Effector memory CD8-positive, alpha-beta T cell (primary cell): ENCODE results near the gene IFNLR1.

Source experiments
- ATAC-seq: fragments of 150-1000 bp; cut with Tn5 transposase; replicated peaks from 2 replicates; pipeline ENCODE4 v1.10.0; 2021; ENCODE audit warnings: mild to moderate bottlenecking, moderate library complexity
- DNase-seq, 3 experiments: peaks; one replicate each; pipeline ENCODE4 v3.0.0; 2021
- H3K27ac Mint-ChIP-seq, 2 donors: one replicate each; pipeline ENCODE4 v1.8.0; 2022; ENCODE audit warnings: mild to moderate bottlenecking in 2 of 2, mixed read lengths in 2 of 2, moderate library complexity in 2 of 2
- H3K27me3 Mint-ChIP-seq, 2 donors: one replicate each; pipeline ENCODE4 v1.8.0; 2022; ENCODE audit warnings: mixed read lengths in 2 of 2
- H3K36me3 Mint-ChIP-seq: one replicate; pipeline ENCODE4 v1.8.0; 2022; ENCODE audit warnings: mild to moderate bottlenecking, moderate library complexity, mixed read lengths; ENCODE audit not compliant: insufficient read depth
- H3K4me1 Mint-ChIP-seq, 2 donors: one replicate each; pipeline ENCODE4 v1.8.0; 2022; ENCODE audit warnings: low read depth in 2 of 2, mixed read lengths in 2 of 2
- H3K4me3 Mint-ChIP-seq, 2 donors: one replicate each; pipeline ENCODE4 v1.8.0; 2022; ENCODE audit warnings: mild to moderate bottlenecking in 2 of 2, mixed read lengths in 2 of 2, moderate library complexity in 2 of 2
- H3K9me3 Mint-ChIP-seq, 2 donors: one replicate each; pipeline ENCODE4 v1.8.0; 2022; ENCODE audit warnings: mixed read lengths in 2 of 2

The IFNLR1 gene

DNA sequence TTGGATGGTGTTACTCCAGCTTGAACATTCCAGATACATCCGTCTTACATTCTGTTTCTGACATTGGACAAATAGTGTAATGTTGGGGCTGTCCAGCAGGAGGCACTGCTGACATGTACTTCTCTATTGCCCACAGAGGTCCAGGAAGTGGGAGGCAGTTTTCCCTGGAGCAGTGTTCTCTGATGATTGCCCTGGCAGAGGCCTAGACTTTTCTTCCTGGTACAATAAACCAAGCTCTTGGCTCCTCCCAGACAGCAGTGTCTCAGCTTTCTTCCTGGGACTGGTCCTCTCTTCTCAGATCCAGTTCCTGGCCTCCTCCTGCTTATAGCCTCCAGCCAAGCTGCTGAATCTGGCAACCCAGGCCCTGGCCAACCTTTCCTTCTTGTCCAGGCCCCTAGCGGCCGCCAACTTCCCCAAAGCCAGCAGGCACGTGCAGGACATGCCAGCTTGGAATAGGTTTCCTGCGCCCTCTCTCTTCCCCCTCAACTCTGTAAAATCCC lies 14.9 kb upstream of the IFNLR1 start:
- ATAC-seq, result no peak

GRCh38 chr1:24199291-24199900 lies 12.3 kb upstream of the IFNLR1 start:
- Mint-ChIP-seq H3K4me3 (peak overlapping the region in 1 of 2 donors; percentile 31), H3K27ac (no peak overlapping the region), H3K36me3 (peaks cover 3% of the 10 kb centered on the region), H3K9me3 (no peaks in the 10 kb centered on the region), H3K4me1 (peaks cover 4% of the 10 kb centered on the region in 2 donors), H3K27me3 (peaks cover 0 to 4% of the 10 kb centered on the region in 2 donors)
- DNase-seq (peak; percentile 66 to 73 (median 72)), ATAC-seq (peak; percentile 91)

More for the DNA sequence above, 14.9 kb upstream of the IFNLR1 start:
- Mint-ChIP-seq H3K4me3 (no peak overlapping the region), H3K9me3 (no peaks in the 10 kb centered on the region), H3K4me1 (peaks cover 4% of the 10 kb centered on the region in 2 donors), H3K27ac (no peak overlapping the region), H3K36me3 (peaks cover 3% of the 10 kb centered on the region), H3K27me3 (peaks cover 0 to 8% of the 10 kb centered on the region in 2 donors)
- DNase-seq, result peak; percentile 48 to 57 (median 49)

DNA sequence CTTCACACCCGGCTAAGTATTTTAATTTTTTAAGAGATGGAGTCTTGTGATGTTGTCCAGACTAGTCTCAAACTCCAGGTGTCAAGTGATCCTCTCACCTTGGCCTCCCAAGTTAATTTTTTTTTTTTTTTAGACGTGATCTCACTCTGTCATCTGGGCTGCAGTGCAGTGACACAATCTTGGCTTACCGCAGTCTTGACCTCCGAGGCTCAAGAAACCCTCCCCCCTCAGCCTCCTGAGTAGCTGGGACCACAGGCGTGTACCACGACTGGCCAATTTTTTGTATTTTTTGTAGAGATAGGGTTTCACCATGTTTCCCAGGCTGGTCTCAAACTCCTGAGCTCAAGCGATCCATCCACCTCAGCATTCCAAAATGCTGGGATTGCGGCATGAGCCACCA lies 11.7 kb upstream of the IFNLR1 start:
- no peak for ATAC-seq
- DNase-seq, result no peak
- Mint-ChIP-seq H3K9me3 (no peaks in the 10 kb centered on the region), H3K4me3 (no peak overlapping the region), H3K27ac (no peak overlapping the region), H3K4me1 (peaks cover 4% of the 10 kb centered on the region in 2 donors), H3K27me3 (no peaks in the 10 kb centered on the region), H3K36me3 (peaks cover 3% of the 10 kb centered on the region)

- no peak overlapping the region for H3K27ac Mint-ChIP-seq
- ATAC-seq (no peak), DNase-seq (no peak)
- H3K27me3 Mint-ChIP-seq, result no peaks in the 10 kb centered on the region
- H3K4me1 Mint-ChIP-seq, result peaks cover 17 to 22% of the 10 kb centered on the region in 2 donors
- peaks cover 10% of the 10 kb centered on the region for H3K36me3 Mint-ChIP-seq
- no peak overlapping the region for H3K4me3 Mint-ChIP-seq
- no peaks in the 10 kb centered on the region for H3K9me3 Mint-ChIP-seq
These were observed 8.8 kb upstream of the IFNLR1 start for GRCh38 chr1:24195874-24196273.

- no peak for ATAC-seq
- Mint-ChIP-seq H3K9me3 (no peaks in the 10 kb centered on the region), H3K27me3 (no peaks in the 10 kb centered on the region), H3K36me3 (peaks cover 10% of the 10 kb centered on the region), H3K4me1 (peaks cover 22 to 30% of the 10 kb centered on the region in 2 donors), H3K27ac (no peak overlapping the region), H3K4me3 (no peak overlapping the region)
- DNase-seq, result no peak
These were observed 8.0 kb upstream of the IFNLR1 start for GRCh38 chr1:24195136-24195535.

GRCh38 chr1:24193046-24193445 lies 6.0 kb upstream of the IFNLR1 start:
- no peak for DNase-seq
- no peak overlapping the region for H3K4me3 Mint-ChIP-seq
- peaks cover 29 to 44% of the 10 kb centered on the region in 2 donors for H3K4me1 Mint-ChIP-seq
- H3K36me3 Mint-ChIP-seq, result peaks cover 8% of the 10 kb centered on the region
- ATAC-seq, result no peak
- H3K27me3 Mint-ChIP-seq, result no peaks in the 10 kb centered on the region
- H3K9me3 Mint-ChIP-seq, result no peaks in the 10 kb centered on the region
- H3K27ac Mint-ChIP-seq, result peak overlapping the region in 1 of 2 donors; percentile 86

GRCh38 chr1:24191860-24192259 lies 4.8 kb upstream of the IFNLR1 start:
- Mint-ChIP-seq H3K27me3 (no peaks in the 10 kb centered on the region), H3K27ac (peak overlapping the region; percentile 86 to 94), H3K4me3 (peak overlapping the region; percentile 13 to 54), H3K36me3 (peaks cover 14% of the 10 kb centered on the region), H3K4me1 (peaks cover 33 to 50% of the 10 kb centered on the region in 2 donors), H3K9me3 (no peaks in the 10 kb centered on the region)
- DNase-seq, result no peak
- peak; percentile 43 for ATAC-seq

GRCh38 chr1:24190983-24191461 lies 3.9 kb upstream of the IFNLR1 start:
- no peaks in the 10 kb centered on the region for H3K27me3 Mint-ChIP-seq
- DNase-seq (no peak), ATAC-seq (no peak)
- peaks cover 14% of the 10 kb centered on the region for H3K36me3 Mint-ChIP-seq
- H3K27ac Mint-ChIP-seq, result peak overlapping the region; percentile 86 to 94
- peaks cover 37 to 56% of the 10 kb centered on the region in 2 donors for H3K4me1 Mint-ChIP-seq
- H3K4me3 Mint-ChIP-seq, result peak overlapping the region in 1 of 2 donors; percentile 54
- H3K9me3 Mint-ChIP-seq, result no peaks in the 10 kb centered on the region

DNA sequence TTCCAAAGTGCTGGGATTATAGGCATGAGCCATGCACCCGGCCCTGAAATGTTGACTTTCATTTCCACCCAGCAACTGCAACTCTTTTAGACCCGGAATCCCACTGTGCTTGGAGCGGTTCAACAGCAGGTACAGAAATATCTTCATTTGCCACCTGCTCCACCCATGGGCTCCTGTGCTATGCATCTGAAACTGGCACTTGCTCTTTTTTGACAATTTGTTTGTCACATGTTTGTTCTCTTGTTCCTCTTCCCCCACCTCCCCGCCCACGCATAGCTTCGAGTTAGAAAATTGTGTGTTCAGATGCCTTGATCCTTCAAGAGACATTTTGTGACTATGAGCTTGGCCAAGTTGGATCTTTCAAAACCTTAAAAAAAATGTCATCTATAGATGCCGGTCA lies 2.4 kb upstream of the IFNLR1 start:
- Mint-ChIP-seq H3K27ac (peak overlapping the region; percentile 4 to 94), H3K27me3 (no peaks in the 10 kb centered on the region), H3K9me3 (no peaks in the 10 kb centered on the region), H3K36me3 (peaks cover 14% of the 10 kb centered on the region), H3K4me1 (peaks cover 37 to 64% of the 10 kb centered on the region in 2 donors), H3K4me3 (peak overlapping the region; percentile 28 to 69)
- DNase-seq, result no peak
- peak; percentile 19 for ATAC-seq

DNA sequence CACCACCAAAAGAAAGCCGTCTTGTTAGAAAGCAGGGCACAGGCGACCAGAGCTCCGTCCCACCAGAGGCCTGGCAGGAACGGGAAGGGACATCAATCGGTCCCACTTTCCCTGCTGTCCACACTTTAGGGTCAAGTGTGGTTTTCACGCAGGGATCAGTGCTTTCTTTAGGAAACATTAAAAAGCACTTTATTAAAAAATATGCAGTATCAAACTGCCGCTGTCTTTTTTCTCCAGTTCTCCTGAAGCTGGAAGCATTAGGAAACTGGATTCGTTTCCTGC lies 437 bp downstream of the IFNLR1 start:
- Mint-ChIP-seq H3K9me3 (no peaks in the 10 kb centered on the region), H3K27me3 (no peaks in the 10 kb centered on the region), H3K4me3 (peak overlapping the region; percentile 85 to 89), H3K27ac (peak overlapping the region; percentile 65 to 96), H3K36me3 (peaks cover 7% of the 10 kb centered on the region), H3K4me1 (peaks cover 34 to 63% of the 10 kb centered on the region in 2 donors)
- DNase-seq (no peak), ATAC-seq (no peak)

GRCh38 chr1:24186031-24186710 lies 918 bp downstream of the IFNLR1 start:
- no peak for DNase-seq
- no peaks in the 10 kb centered on the region for H3K27me3 Mint-ChIP-seq
- H3K27ac Mint-ChIP-seq, result peak overlapping the region; percentile 65 to 96
- H3K4me3 Mint-ChIP-seq, result peak overlapping the region; percentile 85 to 89
- peaks cover 7% of the 10 kb centered on the region for H3K36me3 Mint-ChIP-seq
- ATAC-seq, result no peak
- H3K4me1 Mint-ChIP-seq, result peaks cover 34 to 61% of the 10 kb centered on the region in 2 donors
- no peaks in the 10 kb centered on the region for H3K9me3 Mint-ChIP-seq

DNA sequence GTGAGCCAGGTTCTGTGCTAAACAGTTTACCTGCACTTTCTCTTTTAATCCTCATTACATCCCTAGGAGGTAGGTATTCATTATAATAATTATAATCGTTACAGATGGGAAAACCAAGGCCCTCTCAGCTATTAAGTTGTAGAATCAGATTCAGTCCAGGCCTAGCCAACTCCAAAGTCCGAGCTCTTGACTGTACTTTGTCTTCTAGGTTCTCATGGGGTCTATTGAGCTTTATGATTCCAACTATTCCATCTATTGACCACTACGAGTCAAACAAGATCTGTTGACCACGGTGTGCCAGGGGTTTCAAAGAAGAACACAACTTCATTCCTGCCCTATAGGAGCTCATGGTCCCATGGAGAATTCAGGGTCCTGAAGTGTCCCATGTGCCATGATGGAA lies 2.0 kb downstream of the IFNLR1 start:
- no peak for DNase-seq
- H3K36me3 Mint-ChIP-seq, result peaks cover 7% of the 10 kb centered on the region
- no peak overlapping the region for H3K27ac Mint-ChIP-seq
- no peak for ATAC-seq
- H3K4me3 Mint-ChIP-seq, result no peak overlapping the region
- H3K4me1 Mint-ChIP-seq, result peaks cover 27 to 50% of the 10 kb centered on the region in 2 donors
- no peaks in the 10 kb centered on the region for H3K9me3 Mint-ChIP-seq
- no peaks in the 10 kb centered on the region for H3K27me3 Mint-ChIP-seq

DNA sequence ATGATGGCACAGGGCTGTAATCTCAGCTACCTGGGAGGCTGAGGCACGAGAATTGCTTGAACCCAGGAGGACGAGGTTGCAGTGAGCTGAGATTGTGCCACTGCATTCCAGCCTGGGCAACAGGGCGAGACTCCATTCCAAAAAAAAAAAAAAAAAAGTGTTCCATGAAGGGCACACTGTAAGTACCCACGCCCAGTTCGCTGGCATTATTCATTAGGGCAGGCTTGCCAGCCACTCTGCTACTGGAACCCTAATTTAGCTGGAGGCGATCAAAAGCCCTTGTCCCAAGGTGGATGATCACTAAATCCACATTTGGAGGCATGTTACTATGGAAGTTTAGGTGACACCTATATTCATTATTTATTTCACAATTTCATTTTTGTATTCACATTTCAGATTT lies 5.0 kb downstream of the IFNLR1 start:
- Mint-ChIP-seq H3K9me3 (no peaks in the 10 kb centered on the region), H3K27ac (no peak overlapping the region), H3K4me1 (peaks cover 13 to 27% of the 10 kb centered on the region in 2 donors), H3K36me3 (peaks cover 7% of the 10 kb centered on the region), H3K4me3 (no peak overlapping the region), H3K27me3 (no peaks in the 10 kb centered on the region)
- DNase-seq, result no peak
- no peak for ATAC-seq

- H3K36me3 Mint-ChIP-seq, result peaks cover 7% of the 10 kb centered on the region
- H3K27ac Mint-ChIP-seq, result peak overlapping the region in 1 of 2 donors; percentile 90
- no peaks in the 10 kb centered on the region for H3K9me3 Mint-ChIP-seq
- no peak overlapping the region for H3K4me3 Mint-ChIP-seq
- ATAC-seq, result no peak
- H3K4me1 Mint-ChIP-seq, result peaks cover 13 to 27% of the 10 kb centered on the region in 2 donors
- no peak for DNase-seq
- no peaks in the 10 kb centered on the region for H3K27me3 Mint-ChIP-seq
These were observed 5.5 kb downstream of the IFNLR1 start for GRCh38 chr1:24181619-24182018.
